ENCODE results near the gene MOCS2.

MOCS2 gene

GRCh38 chr5:53090229-53090628 lies 19.3 kb downstream of the MOCS2 start:
- no peak overlapping the region for H3K4me3 ChIP-seq (ENCODE audit: low read length)
- no peak overlapping the region for H3K9ac ChIP-seq (ENCODE audit: low read length)
- no peaks in the 10 kb centered on the region for H3K4me1 ChIP-seq (ENCODE audit: control insufficient read depth, insufficient read depth, low read length)
- no peaks in the 10 kb centered on the region for H3K27me3 ChIP-seq (ENCODE audit: control insufficient read depth, insufficient read depth, low read length)
- no peaks in the 10 kb centered on the region for H3K36me3 ChIP-seq (ENCODE audit: control insufficient read depth, insufficient read depth, low read length)
- H3K9me3 ChIP-seq (ENCODE audit: control insufficient read depth, low read length) = no peaks in the 10 kb centered on the region

DNA sequence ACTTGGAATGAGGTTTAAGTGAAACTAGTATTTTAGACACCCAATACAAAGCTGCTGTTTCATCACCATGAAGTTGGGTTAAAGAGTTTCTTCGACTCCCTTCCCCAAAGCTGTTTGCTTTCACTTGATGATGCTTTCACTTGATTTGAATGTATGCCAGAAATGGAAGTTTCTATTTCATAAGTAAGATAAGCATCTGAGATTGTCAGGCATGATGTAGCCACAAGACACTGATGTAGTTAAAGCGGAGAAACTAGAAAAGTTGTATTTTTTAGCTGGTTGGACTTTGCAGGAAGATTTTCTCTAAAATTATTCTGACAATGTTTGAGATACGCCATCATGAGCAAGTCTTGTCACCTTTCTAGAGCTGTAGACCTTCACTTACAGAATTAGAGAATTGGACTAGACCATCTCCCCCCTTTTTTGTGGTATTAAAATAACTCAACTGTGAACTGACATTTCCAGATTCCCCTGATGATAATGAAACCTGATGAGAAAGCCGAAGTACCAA lies 20.0 kb downstream of the MOCS2 start:
- Histone ChIP-seq H3K9me3 (ENCODE audit: control insufficient read depth, low read length) (no peaks in the 10 kb centered on the region), H3K36me3 (ENCODE audit: control insufficient read depth, insufficient read depth, low read length) (no peaks in the 10 kb centered on the region), H3K27me3 (ENCODE audit: control insufficient read depth, insufficient read depth, low read length) (no peaks in the 10 kb centered on the region), H3K4me3 (ENCODE audit: low read length) (no peak overlapping the region), H3K4me1 (ENCODE audit: control insufficient read depth, insufficient read depth, low read length) (no peaks in the 10 kb centered on the region), H3K9ac (ENCODE audit: low read length) (no peak overlapping the region)

DNA sequence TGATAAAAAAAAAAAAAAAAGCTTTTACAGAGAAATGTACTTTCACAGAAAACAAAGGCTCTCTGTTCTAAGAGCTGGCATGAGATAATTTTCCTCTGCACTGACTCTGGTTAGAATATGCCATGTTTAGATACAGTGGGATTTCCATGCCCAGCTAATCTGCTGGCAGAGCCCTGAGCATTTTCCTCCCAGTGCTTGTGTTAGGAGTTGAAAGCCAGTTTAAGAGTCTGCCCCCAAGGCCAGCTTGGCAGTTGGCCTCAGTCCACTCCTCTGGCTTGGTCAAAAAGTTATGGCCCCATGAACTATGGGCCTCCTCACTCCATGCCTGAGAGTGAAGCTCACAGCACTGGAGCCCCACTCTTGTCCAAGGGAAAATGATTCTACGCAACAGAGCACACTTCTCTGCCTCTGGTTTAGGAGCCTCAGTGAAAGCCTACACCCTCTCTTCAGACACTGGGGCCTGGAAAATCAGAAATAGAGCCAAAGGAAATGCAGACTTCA lies 21.9 kb downstream of the MOCS2 start:
- Histone ChIP-seq H3K4me1 (ENCODE audit: control insufficient read depth, insufficient read depth, low read length) (no peaks in the 10 kb centered on the region), H3K36me3 (ENCODE audit: control insufficient read depth, insufficient read depth, low read length) (no peaks in the 10 kb centered on the region), H3K27me3 (ENCODE audit: control insufficient read depth, insufficient read depth, low read length) (no peaks in the 10 kb centered on the region), H3K9ac (ENCODE audit: low read length) (no peak overlapping the region), H3K9me3 (ENCODE audit: control insufficient read depth, low read length) (no peaks in the 10 kb centered on the region), H3K4me3 (ENCODE audit: low read length) (no peak overlapping the region)

GRCh38 chr5:53087171-53087570 lies 22.4 kb downstream of the MOCS2 start:
- Histone ChIP-seq H3K4me1 (ENCODE audit: control insufficient read depth, insufficient read depth, low read length) (no peaks in the 10 kb centered on the region), H3K36me3 (ENCODE audit: control insufficient read depth, insufficient read depth, low read length) (no peaks in the 10 kb centered on the region), H3K9ac (ENCODE audit: low read length) (no peak overlapping the region)

GRCh38 chr5:53084546-53085255 lies 24.9 kb downstream of the MOCS2 start:
- H3K4me3 ChIP-seq (ENCODE audit: low read length) = no peak overlapping the region
- no peaks in the 10 kb centered on the region for H3K27me3 ChIP-seq (ENCODE audit: control insufficient read depth, insufficient read depth, low read length)
- H3K9ac ChIP-seq (ENCODE audit: low read length) = no peak overlapping the region
- no peaks in the 10 kb centered on the region for H3K36me3 ChIP-seq (ENCODE audit: control insufficient read depth, insufficient read depth, low read length)
- H3K4me1 ChIP-seq (ENCODE audit: control insufficient read depth, insufficient read depth, low read length) = no peaks in the 10 kb centered on the region
- no peaks in the 10 kb centered on the region for H3K9me3 ChIP-seq (ENCODE audit: control insufficient read depth, low read length)

More at GRCh38 chr5:53087171-53087570, 22.4 kb downstream of the MOCS2 start:
- Histone ChIP-seq H3K27me3 (ENCODE audit: control insufficient read depth, insufficient read depth, low read length) (no peaks in the 10 kb centered on the region), H3K4me3 (ENCODE audit: low read length) (no peak overlapping the region), H3K9me3 (ENCODE audit: control insufficient read depth, low read length) (no peaks in the 10 kb centered on the region)

DNA sequence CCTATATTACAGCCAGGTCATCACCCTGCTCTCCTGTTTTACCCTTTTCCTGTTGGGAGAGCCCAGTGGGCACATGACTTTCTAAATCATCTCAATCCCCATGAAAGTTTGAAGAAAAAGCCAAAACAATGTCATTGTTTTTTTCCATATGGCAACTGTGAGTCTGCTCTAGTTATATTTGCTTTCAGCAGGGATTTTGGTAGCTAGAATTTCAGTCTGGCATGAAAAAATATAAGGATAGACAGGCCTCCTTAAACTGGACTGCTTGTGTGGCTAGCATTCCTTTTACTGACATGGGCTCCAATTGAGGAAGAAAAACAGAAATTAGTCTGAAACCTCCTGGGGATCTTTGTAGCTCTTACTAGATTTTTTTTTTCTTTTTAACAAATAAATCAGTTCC lies 25.6 kb downstream of the MOCS2 start:
- no peak overlapping the region for H3K4me3 ChIP-seq (ENCODE audit: low read length)
- H3K27me3 ChIP-seq (ENCODE audit: control insufficient read depth, insufficient read depth, low read length) = no peaks in the 10 kb centered on the region
- no peak overlapping the region for H3K9ac ChIP-seq (ENCODE audit: low read length)
- H3K9me3 ChIP-seq (ENCODE audit: control insufficient read depth, low read length) = no peaks in the 10 kb centered on the region
- no peaks in the 10 kb centered on the region for H3K4me1 ChIP-seq (ENCODE audit: control insufficient read depth, insufficient read depth, low read length)
- no peaks in the 10 kb centered on the region for H3K36me3 ChIP-seq (ENCODE audit: control insufficient read depth, insufficient read depth, low read length)

DNA sequence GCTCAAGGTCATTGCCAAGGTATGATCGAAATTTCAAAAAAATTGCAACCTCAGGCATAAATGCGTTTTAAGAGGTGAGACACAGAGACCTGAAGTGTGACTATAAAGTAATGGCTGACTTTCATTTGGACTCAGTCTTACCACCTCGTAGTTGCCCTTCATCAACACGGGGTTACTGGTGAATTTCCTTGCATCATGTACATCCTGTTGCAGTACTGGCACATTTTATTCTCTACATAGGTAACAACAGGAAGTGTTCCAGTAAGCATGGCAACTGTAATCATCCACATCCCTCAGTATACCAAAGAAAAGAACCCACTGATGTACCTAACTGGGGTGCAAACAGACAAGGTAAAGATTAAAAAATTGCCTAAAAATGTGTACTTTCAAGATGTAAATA lies 29.3 kb downstream of the MOCS2 start:
- Histone ChIP-seq H3K9ac (ENCODE audit: low read length) (no peak overlapping the region), H3K4me1 (ENCODE audit: control insufficient read depth, insufficient read depth, low read length) (no peaks in the 10 kb centered on the region), H3K27me3 (ENCODE audit: control insufficient read depth, insufficient read depth, low read length) (no peaks in the 10 kb centered on the region), H3K36me3 (ENCODE audit: control insufficient read depth, insufficient read depth, low read length) (peaks cover 6% of the 10 kb centered on the region), H3K9me3 (ENCODE audit: control insufficient read depth, low read length) (no peaks in the 10 kb centered on the region), H3K4me3 (ENCODE audit: low read length) (no peak overlapping the region)

DNA sequence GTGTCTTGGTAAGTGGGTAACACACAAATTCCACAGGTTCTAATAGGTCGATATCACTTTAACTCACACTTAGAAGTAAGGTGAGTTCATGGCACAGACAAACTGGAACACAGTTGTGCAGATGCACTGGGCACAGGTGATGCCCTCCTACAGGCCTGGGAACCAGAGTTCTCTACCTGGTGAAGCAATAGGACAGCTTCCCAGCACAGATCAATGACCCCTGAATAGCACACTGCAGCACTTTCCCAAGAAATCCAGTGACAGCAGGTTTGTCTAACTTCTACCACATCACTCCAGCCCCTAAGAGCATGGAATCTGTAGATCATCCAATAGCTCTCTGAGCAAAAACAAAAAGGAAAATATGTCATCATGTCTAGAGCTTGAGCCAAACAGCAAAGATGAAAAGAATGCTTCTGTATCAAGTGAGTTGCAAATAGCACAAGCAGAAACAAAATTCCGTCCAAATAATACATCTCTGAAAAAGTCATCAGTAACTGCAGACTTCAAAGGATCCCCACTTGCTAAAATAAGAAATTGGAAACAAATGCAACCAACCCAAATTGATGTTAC lies 33.5 kb downstream of the MOCS2 start:
- Histone ChIP-seq H3K4me1 (ENCODE audit: control insufficient read depth, insufficient read depth, low read length) (no peaks in the 10 kb centered on the region), H3K27me3 (ENCODE audit: control insufficient read depth, insufficient read depth, low read length) (no peaks in the 10 kb centered on the region), H3K36me3 (ENCODE audit: control insufficient read depth, insufficient read depth, low read length) (peaks cover 6% of the 10 kb centered on the region), H3K4me3 (ENCODE audit: low read length) (no peak overlapping the region), H3K9me3 (ENCODE audit: control insufficient read depth, low read length) (no peaks in the 10 kb centered on the region), H3K9ac (ENCODE audit: low read length) (no peak overlapping the region)

- Histone ChIP-seq H3K4me1 (ENCODE audit: control insufficient read depth, insufficient read depth, low read length) (no peaks in the 10 kb centered on the region), H3K4me3 (ENCODE audit: low read length) (no peak overlapping the region), H3K36me3 (ENCODE audit: control insufficient read depth, insufficient read depth, low read length) (peaks cover 6% of the 10 kb centered on the region), H3K27me3 (ENCODE audit: control insufficient read depth, insufficient read depth, low read length) (no peaks in the 10 kb centered on the region), H3K9me3 (ENCODE audit: control insufficient read depth, low read length) (no peaks in the 10 kb centered on the region), H3K9ac (ENCODE audit: low read length) (no peak overlapping the region)
Observed at GRCh38 chr5:53073348-53073747, 36.2 kb downstream of the MOCS2 start.

GRCh38 chr5:53071738-53072137 lies 37.8 kb downstream of the MOCS2 start:
- Histone ChIP-seq H3K4me3 (ENCODE audit: low read length) (no peak overlapping the region), H3K27me3 (ENCODE audit: control insufficient read depth, insufficient read depth, low read length) (no peaks in the 10 kb centered on the region), H3K4me1 (ENCODE audit: control insufficient read depth, insufficient read depth, low read length) (no peaks in the 10 kb centered on the region), H3K9me3 (ENCODE audit: control insufficient read depth, low read length) (no peaks in the 10 kb centered on the region), H3K36me3 (ENCODE audit: control insufficient read depth, insufficient read depth, low read length) (peaks cover 6% of the 10 kb centered on the region), H3K9ac (ENCODE audit: low read length) (no peak overlapping the region)

DNA sequence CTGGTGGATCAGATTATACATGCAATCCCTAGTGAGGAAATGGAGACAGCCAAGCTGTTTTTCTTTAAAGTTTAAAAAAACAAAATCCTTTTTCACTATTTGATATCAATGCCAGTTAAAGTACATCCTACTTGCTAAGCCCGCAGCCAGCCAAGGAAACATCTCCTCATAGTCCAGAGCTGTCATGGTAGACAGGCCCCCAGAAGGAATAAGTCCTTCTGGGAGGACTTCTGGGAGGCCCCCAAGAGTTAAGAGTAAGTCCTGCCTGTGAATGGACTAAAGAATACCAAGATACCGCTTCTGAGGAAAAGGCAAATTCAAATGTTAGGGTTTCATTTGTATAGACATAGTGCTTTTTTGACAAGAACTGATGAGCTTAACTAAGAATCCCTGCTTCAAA lies 38.3 kb downstream of the MOCS2 start:
- H3K4me1 ChIP-seq (ENCODE audit: control insufficient read depth, insufficient read depth, low read length) = no peaks in the 10 kb centered on the region
- no peaks in the 10 kb centered on the region for H3K27me3 ChIP-seq (ENCODE audit: control insufficient read depth, insufficient read depth, low read length)
- peaks cover 6% of the 10 kb centered on the region for H3K36me3 ChIP-seq (ENCODE audit: control insufficient read depth, insufficient read depth, low read length)
- H3K9ac ChIP-seq (ENCODE audit: low read length) = no peak overlapping the region
- H3K9me3 ChIP-seq (ENCODE audit: control insufficient read depth, low read length) = no peaks in the 10 kb centered on the region
- H3K4me3 ChIP-seq (ENCODE audit: low read length) = no peak overlapping the region

DNA sequence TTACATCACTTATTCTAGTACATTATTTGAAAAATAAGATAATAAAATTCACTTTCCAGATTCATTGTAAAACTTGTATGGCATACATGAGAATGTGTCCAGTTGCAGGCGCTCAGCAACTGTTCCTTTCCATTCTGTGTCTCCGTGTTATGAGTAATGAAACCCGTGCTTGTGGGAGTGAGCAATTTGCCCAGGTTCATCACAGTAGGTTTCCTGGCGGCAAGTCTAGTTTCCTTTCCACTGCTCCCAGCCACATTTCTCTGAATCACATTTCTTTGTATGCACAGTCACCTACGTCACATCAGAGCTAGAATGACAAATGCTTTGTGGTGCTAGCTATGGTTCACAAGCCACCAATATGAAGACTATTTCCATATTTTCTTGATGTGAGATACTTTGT lies 39.9 kb downstream of the MOCS2 start:
- H3K27me3 ChIP-seq (ENCODE audit: control insufficient read depth, insufficient read depth, low read length) = no peaks in the 10 kb centered on the region
- H3K4me1 ChIP-seq (ENCODE audit: control insufficient read depth, insufficient read depth, low read length) = no peaks in the 10 kb centered on the region
- no peak overlapping the region for H3K9ac ChIP-seq (ENCODE audit: low read length)
- no peaks in the 10 kb centered on the region for H3K36me3 ChIP-seq (ENCODE audit: control insufficient read depth, insufficient read depth, low read length)
- H3K9me3 ChIP-seq (ENCODE audit: control insufficient read depth, low read length) = no peaks in the 10 kb centered on the region
- no peak overlapping the region for H3K4me3 ChIP-seq (ENCODE audit: low read length)
